Activated CD8-positive, alpha-beta T cell treated with anti-CD3 and anti-CD28 coated beads for 36 hours (primary cell): ENCODE data around the gene SYNGR4. TPM values are rescaled to one million over a fixed set of nuclear protein-coding genes. Genes with fewer than 3 reads are reported as not detected.

Experiments
- ATAC-seq: fragments of 200-7000 bp; cut with Tn5 transposase; one replicate; pipeline ENCODE4 v1.10.0; 2021; ENCODE audit warnings: mild to moderate bottlenecking, moderate library complexity
- CTCF ChIA-PET: fragments of 350-600 bp; sonication (Branson Sonifier 250); formaldehyde crosslinking; loops from one replicate; lab custom pipeline; 2021; ENCODE audit warnings: antibody characterized with exemption; lab: Charles Lee
- POLR2A ChIA-PET: fragments of 350-600 bp; sonication (Branson Sonifier 250); formaldehyde crosslinking; loops from one replicate; lab custom pipeline; 2021; ENCODE audit warnings: antibody characterized with exemption; lab: Charles Lee
- DNase-seq: peaks from one replicate; pipeline ENCODE4 v3.0.0-alpha.2; 2020
- H3K27ac Mint-ChIP-seq: one replicate; pipeline ENCODE4 v1.8.0; 2021; ENCODE audit warnings: mild to moderate bottlenecking, mixed read lengths
- H3K27me3 Mint-ChIP-seq: one replicate; pipeline ENCODE4 v1.8.0; 2021; ENCODE audit warnings: mixed read lengths
- H3K36me3 Mint-ChIP-seq: one replicate; pipeline ENCODE4 v1.8.0; 2021; ENCODE audit warnings: low read depth, mixed read lengths
- H3K4me1 Mint-ChIP-seq: one replicate; pipeline ENCODE4 v1.8.0; 2021; ENCODE audit warnings: low read depth, mixed read lengths
- H3K4me3 Mint-ChIP-seq: one replicate; pipeline ENCODE4 v1.8.0; 2021; ENCODE audit warnings: mild to moderate bottlenecking, moderate library complexity, mixed read lengths
- H3K9me3 Mint-ChIP-seq: one replicate; pipeline ENCODE4 v1.8.0; 2021; ENCODE audit warnings: mixed read lengths
- intact Hi-C: fragments of 100-400 bp; cut with micrococcal nuclease; formaldehyde crosslinking; loops from one replicate; pipeline ENCODE4 v1.10.0; 2022
- total RNA-seq, 2 experiments: library from RNA; stranded (reverse); gene quantifications; one replicate each; pipeline ENCODE4 v1.2.3, GENCODE V29; 2021
- TF ChIP-seq, protein P1 (sequence below): fragments of 200-600 bp; IDR thresholded peaks from one replicate; pipeline ENCODE4 v1.8.0; 2022; ENCODE audit warnings: antibody characterized with exemption, mild to moderate bottlenecking

SYNGR4 gene
- total RNA-seq, 2 experiments from 2014 or later: 0.38 TPM; not detected in 1

DNA sequence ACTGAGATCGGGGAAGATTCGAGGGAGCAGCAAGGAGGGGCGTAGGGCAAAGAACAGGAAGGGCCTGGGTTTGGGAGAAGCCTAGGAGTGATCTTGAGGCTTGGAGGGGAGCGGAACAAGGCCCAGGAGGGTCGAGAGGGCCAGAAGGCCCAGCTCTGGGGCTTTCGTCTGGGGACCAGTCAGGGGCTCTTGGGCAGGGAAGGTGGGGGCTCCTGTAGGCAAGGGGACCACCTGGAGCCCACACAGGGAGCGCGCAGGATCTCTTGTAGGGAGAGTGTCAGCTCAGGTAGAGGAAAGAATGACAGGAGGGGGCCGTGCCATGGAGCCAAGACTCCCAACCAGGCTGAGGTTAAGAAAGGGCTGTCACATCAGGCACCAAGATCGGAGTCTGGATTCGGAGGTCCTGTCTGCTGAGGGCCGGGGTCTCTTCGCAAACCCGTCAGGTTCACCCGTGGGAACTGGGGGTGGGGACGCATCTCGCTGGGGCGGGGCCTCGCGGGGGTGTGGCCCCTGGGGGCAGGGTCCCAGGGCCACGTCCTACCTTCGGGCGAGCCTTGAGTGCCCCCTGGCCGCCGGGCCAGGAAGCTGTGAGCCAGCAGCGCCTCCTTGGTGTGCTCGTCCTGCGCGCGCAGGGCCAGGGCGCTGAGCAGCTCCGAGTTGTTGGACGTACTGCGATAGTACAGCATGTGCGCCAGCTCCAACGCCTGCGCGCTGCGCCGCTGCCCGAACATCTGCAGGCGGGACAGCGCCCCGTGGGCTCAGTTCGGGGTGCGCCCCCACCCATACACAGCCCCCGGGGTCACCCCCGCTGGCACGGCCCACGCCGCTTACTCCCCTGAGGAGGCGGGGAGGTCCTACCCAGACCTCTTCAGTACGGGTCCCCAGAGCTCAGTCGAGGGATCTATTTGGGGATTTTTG is 30.4 kb upstream of the SYNGR4 start:
- Mint-ChIP-seq H3K36me3 (peaks cover 27% of the 10 kb centered on the region), H3K4me3 (peak overlapping the region; percentile 87), H3K4me1 (peaks cover 50% of the 10 kb centered on the region), H3K9me3 (no peaks in the 10 kb centered on the region), H3K27me3 (no peaks in the 10 kb centered on the region), H3K27ac (peak overlapping the region; percentile 96)
- DNase-seq (peak; percentile 96), ATAC-seq (peak; percentile 71)
- TF ChIP-seq, protein P1, sequence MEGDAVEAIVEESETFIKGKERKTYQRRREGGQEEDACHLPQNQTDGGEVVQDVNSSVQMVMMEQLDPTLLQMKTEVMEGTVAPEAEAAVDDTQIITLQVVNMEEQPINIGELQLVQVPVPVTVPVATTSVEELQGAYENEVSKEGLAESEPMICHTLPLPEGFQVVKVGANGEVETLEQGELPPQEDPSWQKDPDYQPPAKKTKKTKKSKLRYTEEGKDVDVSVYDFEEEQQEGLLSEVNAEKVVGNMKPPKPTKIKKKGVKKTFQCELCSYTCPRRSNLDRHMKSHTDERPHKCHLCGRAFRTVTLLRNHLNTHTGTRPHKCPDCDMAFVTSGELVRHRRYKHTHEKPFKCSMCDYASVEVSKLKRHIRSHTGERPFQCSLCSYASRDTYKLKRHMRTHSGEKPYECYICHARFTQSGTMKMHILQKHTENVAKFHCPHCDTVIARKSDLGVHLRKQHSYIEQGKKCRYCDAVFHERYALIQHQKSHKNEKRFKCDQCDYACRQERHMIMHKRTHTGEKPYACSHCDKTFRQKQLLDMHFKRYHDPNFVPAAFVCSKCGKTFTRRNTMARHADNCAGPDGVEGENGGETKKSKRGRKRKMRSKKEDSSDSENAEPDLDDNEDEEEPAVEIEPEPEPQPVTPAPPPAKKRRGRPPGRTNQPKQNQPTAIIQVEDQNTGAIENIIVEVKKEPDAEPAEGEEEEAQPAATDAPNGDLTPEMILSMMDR: peak; percentile 74
- ChIA-PET CTCF (interaction anchor here (0.6 to 9.8 kb wide), 23 partner anchors 13 to 286 kb away, joined by 3 to 247 read pairs (median 5); partner anchors contain the start of genes CARD8, EMP3, KDELR1 and PLA2G4C), POLR2A (interaction anchor here (0.7 to 5.2 kb wide), 13 partner anchors 11 to 281 kb away, joined by 3 to 47 read pairs (median 4); partner anchors contain the start of genes CARD8, EMP3, FAM83E and GRIN2D)
- intact Hi-C loops: loop anchor here (2.0 kb wide), 1 partner anchor 13 kb away; a partner anchor contains a TSS

DNA sequence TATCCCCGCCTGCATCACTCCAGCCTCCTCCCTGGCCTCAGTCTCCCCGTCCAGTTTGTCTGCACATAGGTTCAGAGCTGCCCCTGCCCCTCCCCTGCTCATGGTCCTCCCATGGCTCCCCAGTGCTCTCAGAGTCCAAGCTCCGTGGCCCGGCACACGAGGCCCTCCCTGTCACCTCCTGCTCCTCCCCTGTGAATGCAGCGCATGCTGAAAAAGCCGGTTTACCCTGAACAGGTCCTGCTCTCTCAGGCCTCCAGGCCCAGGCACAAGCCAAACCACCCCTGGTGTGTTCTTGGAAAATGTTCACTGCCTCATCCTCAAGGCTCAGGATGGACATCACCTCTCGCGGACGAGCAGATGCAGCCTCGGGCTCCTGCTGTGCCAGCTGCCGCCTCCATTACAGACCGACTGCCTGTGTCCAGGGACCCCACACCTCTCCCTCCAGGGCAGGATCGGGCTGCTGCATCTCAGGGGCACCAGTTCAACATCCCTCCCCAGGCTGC is 25.9 kb upstream of the SYNGR4 start:
- H3K4me1 Mint-ChIP-seq: peaks cover 11% of the 10 kb centered on the region
- POLR2A ChIA-PET: interaction anchor here (1.0 kb wide), 1 partner anchor 8 kb away, joined by 4 read pairs; no protein-coding TSS in a partner anchor
- TF ChIP-seq, protein P1: no peak

DNA sequence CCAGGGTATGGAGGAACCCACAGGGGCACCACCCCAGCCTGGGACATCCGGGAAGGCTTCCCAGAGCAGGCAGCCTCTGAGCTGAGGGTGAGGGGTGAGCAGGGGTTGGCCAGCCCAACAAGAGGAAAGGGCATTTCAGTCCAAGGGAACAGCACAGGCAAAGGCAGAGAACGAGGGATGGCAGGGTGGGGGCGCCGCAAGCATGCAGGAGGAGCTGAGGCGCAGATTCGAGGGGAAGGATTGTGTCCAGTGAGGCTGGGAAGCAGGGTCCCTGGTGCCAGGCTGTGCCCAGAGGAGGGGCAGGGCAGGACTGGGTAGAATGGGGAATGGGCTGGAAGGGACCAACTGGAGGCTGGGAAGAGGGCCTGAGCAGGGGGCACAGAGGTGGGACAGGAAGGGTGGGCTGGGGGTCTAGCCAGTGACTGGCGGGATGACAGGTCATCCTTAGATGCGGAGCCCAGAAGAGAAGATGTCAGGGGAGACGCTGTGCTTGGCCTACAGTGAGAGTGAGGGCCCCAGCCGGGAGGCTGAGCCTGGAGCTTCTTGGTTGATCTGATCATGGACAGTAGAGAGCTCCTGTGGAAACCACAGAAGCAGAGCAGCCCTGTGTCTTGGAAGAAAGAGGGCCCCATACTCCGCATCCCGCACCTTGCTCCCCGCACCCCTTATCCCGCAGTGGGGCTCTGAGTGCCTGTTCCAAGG is 25.2 kb upstream of the SYNGR4 start:
- Mint-ChIP-seq H3K4me3 (no peak overlapping the region), H3K27ac (no peak overlapping the region), H3K9me3 (no peaks in the 10 kb centered on the region), H3K36me3 (no peaks in the 10 kb centered on the region), H3K4me1 (peaks cover 7% of the 10 kb centered on the region), H3K27me3 (no peaks in the 10 kb centered on the region)
- TF ChIP-seq, protein P1: no peak
- CTCF ChIA-PET: interaction anchor here (0.9 to 2.0 kb wide), 2 partner anchors 12 to 52 kb away, joined by 4 to 9 read pairs; partner anchors contain the start of gene KDELR1
- intact Hi-C loops: no loop called here
- ATAC-seq (no peak), DNase-seq (no peak)
- POLR2A ChIA-PET: interaction anchor here (0.8 to 1.0 kb wide), 2 partner anchors 9 to 24 kb away, joined by 3 to 4 read pairs; no protein-coding TSS in a partner anchor

More for the DNA sequence above, 25.9 kb upstream of the SYNGR4 start:
- intact Hi-C loops: no loop called here
- Mint-ChIP-seq H3K27me3 (no peaks in the 10 kb centered on the region), H3K27ac (no peak overlapping the region), H3K4me3 (no peak overlapping the region), H3K36me3 (no peaks in the 10 kb centered on the region), H3K9me3 (no peaks in the 10 kb centered on the region)
- ATAC-seq (no peak), DNase-seq (no peak)
- CTCF ChIA-PET: interaction anchor here (0.9 kb wide), 1 partner anchor 53 kb away, joined by 4 read pairs; the partner anchor contains the start of gene KDELR1

DNA sequence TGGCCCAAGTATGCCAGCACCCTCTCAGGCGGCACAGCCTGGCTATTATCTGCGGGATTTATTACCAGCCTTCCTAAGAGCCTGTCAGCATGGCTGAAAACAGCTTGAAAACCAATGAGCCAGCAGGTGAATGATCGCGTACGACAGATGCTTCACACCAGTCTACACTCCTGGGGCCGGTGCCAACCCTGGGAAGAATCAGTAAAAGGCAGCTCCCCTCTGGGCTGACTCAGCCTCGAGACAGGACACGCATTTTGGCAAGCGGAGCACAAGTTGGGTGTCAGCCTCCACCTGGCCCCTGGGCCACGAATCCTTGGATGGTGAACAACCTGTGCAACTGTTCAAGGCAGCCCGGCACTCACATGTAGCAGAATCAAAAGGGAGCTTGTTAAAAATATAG is 23.2 kb upstream of the SYNGR4 start:
- intact Hi-C loops: no loop called here
- Mint-ChIP-seq H3K27ac (no peak overlapping the region), H3K27me3 (no peaks in the 10 kb centered on the region), H3K36me3 (no peaks in the 10 kb centered on the region), H3K4me3 (no peak overlapping the region), H3K4me1 (no peaks in the 10 kb centered on the region), H3K9me3 (no peaks in the 10 kb centered on the region)
- ChIA-PET CTCF (interaction anchor here (1.0 to 2.0 kb wide), 4 partner anchors 10 to 50 kb away, joined by 3 to 9 read pairs (median 6); partner anchors contain the start of gene KDELR1), POLR2A (interaction anchor here (0.5 to 0.7 kb wide), 2 partner anchors 137 to 235 kb away, joined by 3 to 4 read pairs; no protein-coding TSS in a partner anchor)
- DNase-seq (no peak), ATAC-seq (no peak)
- TF ChIP-seq, protein P1: no peak
